ENCODE results near the gene GPR33. TPM values are rescaled to one million over a fixed set of nuclear protein-coding genes. Genes with fewer than 3 reads are reported as not detected.
A peak's percentile ranks its signal among the peaks of the same experiment; 100 is the strongest.

The GPR33 gene
- total RNA-seq, 2 donors from 2014 or later = not detected

DNA sequence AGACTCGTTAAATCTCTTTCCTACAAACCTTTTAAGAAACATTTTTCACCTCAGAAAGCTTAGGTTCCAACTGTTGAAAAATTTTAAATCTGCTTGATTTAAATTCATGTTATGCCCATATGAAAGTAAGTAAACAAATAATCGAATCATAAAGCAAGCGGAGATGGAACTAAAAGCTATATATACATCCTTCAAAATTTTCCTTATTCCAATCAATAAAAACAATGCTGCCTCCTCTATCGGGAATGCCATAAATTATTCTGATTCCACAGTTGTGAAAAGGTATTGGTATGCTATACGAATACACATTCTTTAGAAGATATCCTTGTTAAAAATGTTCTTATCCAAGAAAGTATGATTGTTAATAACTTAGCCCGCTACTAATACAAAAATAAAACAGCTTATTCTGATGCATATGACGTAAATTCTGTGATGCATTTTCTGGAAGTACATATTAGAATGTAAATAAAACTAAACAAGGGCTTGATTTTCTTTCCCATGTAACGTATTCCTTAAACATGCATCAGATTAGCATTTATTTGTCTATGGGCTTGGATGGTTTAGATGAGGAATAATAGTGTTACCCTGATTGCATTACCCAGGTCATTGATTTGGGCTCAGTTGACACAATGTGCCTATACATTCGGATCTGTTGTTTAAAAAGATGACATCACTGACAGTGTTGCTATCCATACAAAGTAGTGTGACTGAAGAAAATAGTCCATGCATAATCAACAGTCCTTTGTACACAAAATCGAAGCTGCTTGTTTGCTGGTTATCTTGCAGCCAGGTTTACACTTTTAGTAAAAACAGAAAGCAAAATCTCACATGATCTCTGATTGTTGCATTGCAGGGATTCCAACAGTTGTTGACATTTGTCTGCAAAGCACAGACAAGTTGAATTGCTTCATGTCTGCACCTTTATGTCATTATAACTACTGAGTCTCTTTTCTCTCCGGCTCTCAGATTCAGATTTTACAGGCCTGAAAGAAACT, 29.9 kb downstream of the GPR33 start:
- H3K4me1 ChIP-seq = peaks cover 18% of the 10 kb centered on the region
- no peak overlapping the region for H3K4me3 ChIP-seq
- H3K27me3 ChIP-seq = no peaks in the 10 kb centered on the region
- ATAC-seq = no peak
- WGBS, 2 donors = 33 to 36% methylated on average over 11 of the region's 11 CpGs
- TF ChIP-seq, protein P1, sequence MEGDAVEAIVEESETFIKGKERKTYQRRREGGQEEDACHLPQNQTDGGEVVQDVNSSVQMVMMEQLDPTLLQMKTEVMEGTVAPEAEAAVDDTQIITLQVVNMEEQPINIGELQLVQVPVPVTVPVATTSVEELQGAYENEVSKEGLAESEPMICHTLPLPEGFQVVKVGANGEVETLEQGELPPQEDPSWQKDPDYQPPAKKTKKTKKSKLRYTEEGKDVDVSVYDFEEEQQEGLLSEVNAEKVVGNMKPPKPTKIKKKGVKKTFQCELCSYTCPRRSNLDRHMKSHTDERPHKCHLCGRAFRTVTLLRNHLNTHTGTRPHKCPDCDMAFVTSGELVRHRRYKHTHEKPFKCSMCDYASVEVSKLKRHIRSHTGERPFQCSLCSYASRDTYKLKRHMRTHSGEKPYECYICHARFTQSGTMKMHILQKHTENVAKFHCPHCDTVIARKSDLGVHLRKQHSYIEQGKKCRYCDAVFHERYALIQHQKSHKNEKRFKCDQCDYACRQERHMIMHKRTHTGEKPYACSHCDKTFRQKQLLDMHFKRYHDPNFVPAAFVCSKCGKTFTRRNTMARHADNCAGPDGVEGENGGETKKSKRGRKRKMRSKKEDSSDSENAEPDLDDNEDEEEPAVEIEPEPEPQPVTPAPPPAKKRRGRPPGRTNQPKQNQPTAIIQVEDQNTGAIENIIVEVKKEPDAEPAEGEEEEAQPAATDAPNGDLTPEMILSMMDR (IDR thresholded peaks at IDR 0.05) = peak in 1 of 7 experiments; percentile 6
- no peak for TF ChIP-seq POLR2A (IDR thresholded peaks at IDR 0.05)
- no peaks in the 10 kb centered on the region for H3K9me3 ChIP-seq
- H3K27ac ChIP-seq = peak overlapping the region; percentile 11 to 94 (median 86)
- no peaks in the 10 kb centered on the region for H3K36me3 ChIP-seq (replicated peaks in 1 of 2; ENCODE audit: insufficient read depth in 1 of 2, low read depth in 2 of 2)
- DNase-seq = no peak
- intact Hi-C loops (cut with DNase I) = no loop called here

DNA sequence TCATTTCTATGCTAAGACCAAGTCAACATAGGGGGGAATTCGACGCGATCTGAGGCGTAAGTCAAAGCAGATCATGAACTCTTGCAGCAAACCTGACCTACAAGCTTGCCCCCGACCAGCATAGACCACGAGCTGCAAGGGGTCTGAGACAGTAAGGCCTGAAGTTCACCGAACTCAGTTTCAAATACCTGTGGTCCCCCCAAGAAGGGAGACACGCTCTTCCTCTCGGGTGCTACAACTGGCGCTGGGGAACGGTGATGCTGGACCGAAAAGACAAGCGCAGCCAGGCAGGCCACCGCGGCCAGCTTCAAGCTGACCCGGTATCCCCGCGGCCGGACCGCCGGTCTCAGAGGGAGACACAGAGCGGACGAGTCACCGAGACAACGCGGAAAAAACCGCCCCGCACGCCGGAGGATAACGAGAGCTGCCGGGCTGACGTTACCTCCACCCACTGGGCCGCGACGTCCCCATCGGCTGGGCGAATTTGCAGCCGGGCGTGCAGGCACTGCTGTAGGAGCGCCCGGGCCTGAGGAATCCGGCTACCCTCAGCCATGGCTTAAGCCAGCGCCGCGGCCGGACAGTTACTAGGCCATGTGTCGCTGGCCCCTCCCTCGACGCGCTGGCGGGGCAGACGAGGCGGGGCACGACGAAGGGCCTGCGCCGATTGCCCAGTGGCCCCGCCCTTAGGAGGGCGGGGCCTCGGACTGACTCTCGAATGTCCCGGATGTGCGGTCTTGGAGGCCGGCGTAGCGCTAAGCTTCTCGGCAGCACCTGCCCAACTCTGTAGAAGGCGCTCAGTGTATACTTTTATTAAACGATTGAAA, 30.8 kb downstream of the GPR33 start, which contains the start of gene DTD2:
DTD2 (minus strand) TSS at position 666 of the 824 bp plus-strand sequence; CDS start at position 553, 113 bp downstream.
- Histone ChIP-seq H3K9me3 (no peaks in the 10 kb centered on the region), H3K27ac (peak within 1 kb of the TSS; percentile 74 to 94 (median 86)), H3K4me1 (peaks cover 18% of the 10 kb centered on the region), H3K4me3 (peak within 1 kb of the TSS; percentile 9 to 82), H3K36me3 (replicated peaks in 1 of 2; ENCODE audit: insufficient read depth in 1 of 2, low read depth in 2 of 2) (peaks cover 0 to 3% of the 10 kb centered on the region in 2 donors), H3K27me3 (no peaks in the 10 kb centered on the region)
- 0 to 1% methylated on average over 17 to 70 of the region's 70 CpGs for WGBS, 2 donors
- TF ChIP-seq POLR2A (IDR thresholded peaks at IDR 0.05) = peak; percentile 80 to 91 (median 87)
- TF ChIP-seq, protein P1 (IDR thresholded peaks at IDR 0.05) = no peak
- DNase-seq (peak; percentile 95 to 96 (median 95)), ATAC-seq (peak; percentile 100)
- intact Hi-C loops (cut with DNase I) = no loop called here

DNA sequence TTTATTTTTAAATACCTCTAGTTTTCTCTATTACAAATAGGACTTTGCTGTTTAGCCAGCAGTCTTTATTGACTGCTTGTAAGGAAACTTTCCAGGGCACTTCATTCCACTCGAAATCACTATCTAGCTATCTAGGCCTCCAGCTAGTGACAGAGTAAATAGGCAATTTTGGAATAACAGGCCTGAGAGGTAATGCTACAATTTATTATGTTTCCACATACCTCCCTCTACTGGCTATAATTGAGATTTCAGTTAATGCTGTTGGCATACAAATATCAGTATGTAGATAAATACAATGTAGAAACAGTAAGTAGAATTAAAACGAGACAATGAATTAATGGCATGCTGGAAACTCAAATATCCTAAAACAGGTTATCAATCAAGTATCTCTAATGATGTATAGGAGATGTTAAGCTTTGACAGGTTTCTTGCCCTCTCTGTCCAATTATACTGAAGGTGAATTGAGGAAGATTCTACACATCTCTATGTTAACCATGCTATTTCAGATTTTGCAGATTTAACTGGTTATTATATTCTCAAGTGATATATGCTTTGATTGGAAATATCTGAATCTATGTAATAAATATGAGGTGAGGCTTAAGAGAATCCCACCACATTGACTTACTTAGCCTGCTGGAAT, 37.7 kb downstream of the GPR33 start:
- Histone ChIP-seq H3K27ac (no peak overlapping the region), H3K4me1 (peaks cover 13% of the 10 kb centered on the region), H3K36me3 (replicated peaks in 1 of 2; ENCODE audit: insufficient read depth in 1 of 2, low read depth in 2 of 2) (peaks cover 0 to 3% of the 10 kb centered on the region in 2 donors), H3K9me3 (no peaks in the 10 kb centered on the region), H3K27me3 (no peaks in the 10 kb centered on the region), H3K4me3 (no peak overlapping the region)
- ATAC-seq (peak; percentile 75), DNase-seq (no peak)
- no peak for TF ChIP-seq POLR2A (IDR thresholded peaks at IDR 0.05)
- TF ChIP-seq, protein P1 (IDR thresholded peaks at IDR 0.05) = peak in 6 of 7 experiments; percentile 43 to 58 (median 56)
- intact Hi-C loops (cut with DNase I) = no loop called here
- 9 to 16% methylated on average over 2 of the region's 2 CpGs for WGBS, 2 donors

DNA sequence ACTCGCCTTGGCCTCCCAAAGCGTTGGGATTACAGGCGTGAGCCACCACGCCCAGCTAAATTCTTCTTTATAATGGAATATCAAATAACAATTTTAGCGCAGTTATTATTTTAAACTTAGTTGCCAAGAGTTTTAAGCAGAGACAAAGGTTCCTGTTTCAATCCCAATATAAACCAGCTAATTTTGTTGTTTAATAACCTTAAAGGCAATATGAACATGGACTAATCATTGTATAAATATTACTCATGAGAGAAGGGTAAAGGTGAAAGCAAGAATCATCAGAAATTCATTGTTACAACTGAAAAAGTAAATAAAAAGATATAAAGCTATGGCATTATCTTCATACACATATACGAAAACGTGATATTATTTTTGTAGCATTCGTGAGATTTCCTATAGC, 38.7 kb downstream of the GPR33 start:
- Histone ChIP-seq H3K27ac (no peak overlapping the region), H3K27me3 (no peaks in the 10 kb centered on the region), H3K36me3 (replicated peaks in 1 of 2; ENCODE audit: insufficient read depth in 1 of 2, low read depth in 2 of 2) (peaks cover 0 to 3% of the 10 kb centered on the region in 2 donors), H3K4me3 (no peak overlapping the region), H3K4me1 (peaks cover 5% of the 10 kb centered on the region), H3K9me3 (no peaks in the 10 kb centered on the region)
- intact Hi-C loops (cut with DNase I) = no loop called here
- ATAC-seq = no peak
- 79 to 81% methylated on average over 8 of the region's 8 CpGs for WGBS, 2 donors
- TF ChIP-seq, protein P1 (IDR thresholded peaks at IDR 0.05) = no peak
- no peak for TF ChIP-seq POLR2A (IDR thresholded peaks at IDR 0.05)
- no peak for DNase-seq
